SU-DHL-6 (cell line): Measurements from ENCODE around the gene PCK2.

Experiments used
- CTCF ChIP-seq: fragments of 200-600 bp; sonication (generic); IDR thresholded peaks from one replicate; pipeline ENCODE4 v1.5.1; 2017; ENCODE audit warnings: antibody characterized with exemption, mild to moderate bottlenecking, low read length, moderate library complexity; ENCODE audit not compliant: insufficient read depth, poor library complexity, severe bottlenecking
- EZH2phosphoT487 ChIP-seq: fragments of 200-600 bp; sonication (generic), shearing (Covaris generic); conservative IDR thresholded peaks from 2 replicates; pipeline ENCODE4 v1.6.1; 2018; ENCODE audit warnings: mild to moderate bottlenecking, antibody characterized with exemption, low read length, moderate library complexity, mixed read lengths

- TF ChIP-seq CTCF = no peak
- TF ChIP-seq EZH2phosphoT487 = no peak
Observed at GRCh38 chr14:24086193-24086955, 7.7 kb upstream of the PCK2 start.
